IMR-90 (cell line): ENCODE measurements around the gene ZNF236. TPM values are rescaled to one million over a fixed set of nuclear protein-coding genes. Genes with fewer than 3 reads are reported as not detected.

Experiments used
- ATAC-seq: fragments of 200-7000 bp; cut with Tn5 transposase; 2 replicates; pipeline ENCODE4 v1.9.1; 2020; ENCODE audit warnings: low read depth, mild to moderate bottlenecking, moderate library complexity
- BruUV-seq: library from RNA; stranded (reverse); fragments of 400-500 nt; replicated peaks from 2 replicates; lab custom pipeline; 2021; lab: Mats Ljungman, UMichigan
- CTCF ChIA-PET: fragments of 300-600 bp; formaldehyde crosslinking; extraction: SDS; loops from one replicate; lab custom pipeline; 2021; ENCODE audit warnings: antibody characterized with exemption; lab: Yijun Ruan, JAX
- POLR2A ChIA-PET: fragments of 300-600 bp; sonication (Branson Sonifier 250); formaldehyde crosslinking; loops from one replicate; lab custom pipeline; 2022; ENCODE audit warnings: antibody characterized with exemption; ENCODE audit not compliant: unreplicated experiment; lab: Charles Lee
- DNase-seq: peaks from one replicate; pipeline ENCODE4 v3.0.0; 2013
- H2AFZ ChIP-seq: replicated peaks from 2 replicates; pipeline ENCODE3; 2013; ENCODE audit warnings: low read length, mild to moderate bottlenecking; ENCODE audit not compliant: poor library complexity
- H2AK5ac ChIP-seq: 2 replicates; pipeline ENCODE4 v1.6.1; 2013; ENCODE audit warnings: low read depth, low read length, inconsistent platforms
- H2AK9ac ChIP-seq: replicated peaks from 2 replicates; pipeline ENCODE3; 2013; ENCODE audit warnings: mild to moderate bottlenecking, low read depth, low read length, moderate library complexity; ENCODE audit not compliant: poor library complexity
- H2BK120ac ChIP-seq: 2 replicates; pipeline ENCODE4 v1.6.1; 2013; ENCODE audit warnings: low read depth, low read length, inconsistent platforms
- H2BK15ac ChIP-seq: 3 replicates; pipeline ENCODE4 v1.6.1; 2013; ENCODE audit warnings: low read depth, low read length, inconsistent platforms
- H2BK20ac ChIP-seq: 2 replicates; pipeline ENCODE4 v1.6.1; 2013; ENCODE audit warnings: low read depth, mild to moderate bottlenecking, inconsistent platforms, low read length, moderate library complexity
- H2BK5ac ChIP-seq: 2 replicates; pipeline ENCODE4 v1.6.1; 2013; ENCODE audit warnings: mild to moderate bottlenecking, low read depth, low read length, inconsistent platforms; ENCODE audit not compliant: poor library complexity, severe bottlenecking
- H3K14ac ChIP-seq: replicated peaks from 2 replicates; pipeline ENCODE4 v1.6.1; 2013; ENCODE audit warnings: low read depth, low read length, inconsistent platforms
- H3K18ac ChIP-seq: 2 replicates; pipeline ENCODE4 v1.6.1; 2013; ENCODE audit warnings: low read depth, low read length, control low read depth
- H3K23ac ChIP-seq: 2 replicates; pipeline ENCODE4 v1.6.1; 2013; ENCODE audit warnings: low read depth, low read length, inconsistent platforms
- H3K27ac ChIP-seq: 2 replicates; pipeline ENCODE4 v1.5.1; 2013; ENCODE audit warnings: mild to moderate bottlenecking, control low read depth, low read length; ENCODE audit not compliant: insufficient read depth
- H3K27me3 ChIP-seq: 2 replicates; pipeline ENCODE4 v1.6.1; 2013; ENCODE audit warnings: low read length; ENCODE audit not compliant: control insufficient read depth, insufficient read depth
- H3K36me3 ChIP-seq: 2 replicates; pipeline ENCODE4 v1.6.1; 2013; ENCODE audit warnings: low read length, mixed read lengths; ENCODE audit not compliant: control insufficient read depth, insufficient read depth
- H3K4ac ChIP-seq: 2 replicates; pipeline ENCODE4 v1.6.1; 2013; ENCODE audit warnings: low read depth, low read length, inconsistent platforms
- H3K4me1 ChIP-seq: 2 replicates; pipeline ENCODE4 v1.6.1; 2013; ENCODE audit warnings: low read length, mixed read lengths; ENCODE audit not compliant: control insufficient read depth, insufficient read depth
- H3K4me2 ChIP-seq: 2 replicates; pipeline ENCODE4 v1.6.1; 2013; ENCODE audit warnings: low read depth, mild to moderate bottlenecking, control low read depth, low read length, moderate library complexity
- H3K4me3 ChIP-seq: 2 replicates; pipeline ENCODE4 v1.5.1; 2013; ENCODE audit warnings: low read depth, mild to moderate bottlenecking, control low read depth, low read length, moderate library complexity; ENCODE audit not compliant: insufficient read depth
- H3K56ac ChIP-seq: 2 replicates; pipeline ENCODE4 v1.6.1; 2013; ENCODE audit warnings: low read length, inconsistent platforms; ENCODE audit not compliant: insufficient read depth; ENCODE audit errors: extremely low read depth
- H3K79me1 ChIP-seq, 2 experiments: 2 replicates each; pipeline ENCODE4 v1.6.1; 2013; ENCODE audit warnings: low read length in 2 of 2, inconsistent platforms in 1 of 2, low read depth in 1 of 2
- H3K9ac ChIP-seq: 2 replicates; pipeline ENCODE4 v1.6.1; 2013; ENCODE audit warnings: low read depth, low read length, control low read depth
- H3K9me1 ChIP-seq: 2 replicates; pipeline ENCODE4 v1.6.1; 2013; ENCODE audit warnings: low read length, inconsistent platforms; ENCODE audit not compliant: insufficient read depth
- H3K9me3 ChIP-seq: 2 replicates; pipeline ENCODE4 v1.6.1; 2013; ENCODE audit warnings: low read length; ENCODE audit not compliant: control insufficient read depth, insufficient read depth
- H4K20me1 ChIP-seq: 2 replicates; pipeline ENCODE4 v1.6.1; 2013; ENCODE audit warnings: low read length, inconsistent platforms; ENCODE audit not compliant: insufficient read depth
- H4K5ac ChIP-seq: 2 replicates; pipeline ENCODE4 v1.6.1; 2013; ENCODE audit warnings: mild to moderate bottlenecking, low read depth, low read length, control low read depth
- H4K8ac ChIP-seq, 2 experiments: 2 replicates each; pipeline ENCODE4 v1.6.1; 2013; ENCODE audit warnings: low read depth in 2 of 2, low read length in 2 of 2, control low read depth in 1 of 2, inconsistent platforms in 1 of 2
- H4K91ac ChIP-seq: 2 replicates; pipeline ENCODE4 v1.6.1; 2013; ENCODE audit warnings: low read depth, low read length, inconsistent platforms; ENCODE audit not compliant: insufficient read depth
- BHLHE40 ChIP-seq: fragments of 150-350 bp; IDR thresholded peaks from 2 replicates; pipeline ENCODE4 v1.6.1; 2016; ENCODE audit warnings: mild to moderate bottlenecking, low read depth, low read length
- CEBPB ChIP-seq: IDR thresholded peaks from 2 replicates; pipeline ENCODE4 v1.6.1; 2012; ENCODE audit warnings: low read depth, low read length, improper control_type of control experiment
- CHD1 ChIP-seq: IDR thresholded peaks from 2 replicates; pipeline ENCODE4 v1.6.1; 2012; ENCODE audit warnings: low read depth, low read length, improper control_type of control experiment
- FOS ChIP-seq: fragments of 150-350 bp; IDR thresholded peaks from 2 replicates; pipeline ENCODE4 v1.6.1; 2016; ENCODE audit warnings: low read depth, low read length
- MAFK ChIP-seq: IDR thresholded peaks from 2 replicates; pipeline ENCODE4 v1.6.1; 2012; ENCODE audit warnings: low read depth, low read length, improper control_type of control experiment
- MAZ ChIP-seq: IDR thresholded peaks from 2 replicates; pipeline ENCODE4 v1.6.1; 2012; ENCODE audit warnings: low read depth, mild to moderate bottlenecking, low read length, improper control_type of control experiment, moderate library complexity, borderline replicate concordance
- MXI1 ChIP-seq: IDR thresholded peaks from 2 replicates; pipeline ENCODE4 v1.6.1; 2012; ENCODE audit warnings: low read depth, mild to moderate bottlenecking, low read length, moderate library complexity, borderline replicate concordance
- NFE2L2 ChIP-seq: fragments of 150-350 bp; IDR thresholded peaks from 2 replicates; pipeline ENCODE4 v1.6.1; 2016; ENCODE audit warnings: low read depth, mild to moderate bottlenecking, low read length
- POLR2A ChIP-seq: IDR thresholded peaks from 2 replicates; pipeline ENCODE4 v1.6.1; 2012; ENCODE audit warnings: mild to moderate bottlenecking, low read depth, low read length
- RAD21 ChIP-seq: IDR thresholded peaks from 2 replicates; pipeline ENCODE4 v1.6.1; 2012; ENCODE audit warnings: low read length, improper control_type of control experiment
- RCOR1 ChIP-seq: IDR thresholded peaks from 2 replicates; pipeline ENCODE4 v1.6.1; 2012; ENCODE audit warnings: mild to moderate bottlenecking, low read length, improper control_type of control experiment; ENCODE audit not compliant: insufficient replicate concordance
- RFX5 ChIP-seq: IDR thresholded peaks from 2 replicates; pipeline ENCODE4 v1.8.0; 2012; ENCODE audit warnings: low read depth, mild to moderate bottlenecking, low read length, moderate library complexity
- SMC3 ChIP-seq: fragments of 150-350 bp; IDR thresholded peaks from 2 replicates; pipeline ENCODE4 v1.6.1; 2016; ENCODE audit warnings: low read depth, mild to moderate bottlenecking, antibody characterized with exemption, low read length, moderate library complexity
- WGBS, 2 experiments: methylation state at CpG; one replicate each; pipeline versions ENCODE4 v1.1.5 to v1.1.7; 2013; ENCODE audit warnings: missing lambda C conversion rate in 2 of 2; ENCODE audit not compliant: insufficient read length in 1 of 2; ENCODE audit errors: extremely low coverage in 2 of 2; 5-methylcytosine and 5-hydroxymethylcytosine counted together
- dilution Hi-C: fragments of 300-500 bp; cut with HindIII; formaldehyde crosslinking; loops from one replicate; pipeline ENCODE4 v1.14.3; 2018; ENCODE audit warnings: low sequenced_read_pairs; ENCODE audit not compliant: unreplicated experiment
- in situ Hi-C: fragments of 300-500 bp; cut with MboI; formaldehyde crosslinking; loops from 3 replicates; pipeline ENCODE4 v1.14.3; 2019; ENCODE audit warnings: low sequenced_read_pairs, inconsistent platforms, mixed read lengths
- intact Hi-C: fragments of 100-400 bp; cut with micrococcal nuclease; formaldehyde crosslinking; loops from 2 replicates; pipeline ENCODE4 v1.10.0; 2022
- polyA plus RNA-seq, 3 experiments: library from polyadenylated mRNA; depleted of rRNA; stranded (reverse); fragments of >200 nt; gene quantifications; 2 replicates each; pipeline ENCODE4 v1.2.3, GENCODE V29; 2012; ENCODE audit warnings: low replicate concordance in 1 of 3
- total RNA-seq: library from RNA; depleted of rRNA; stranded (reverse); fragments of >200 nt; gene quantifications from 2 replicates; pipeline ENCODE4 v1.2.3, GENCODE V29; 2012
- TF ChIP-seq, protein P1 (sequence below): fragments of 150-350 bp; IDR thresholded peaks from 2 replicates; pipeline ENCODE4 v1.6.1; 2016; ENCODE audit warnings: low read depth, mild to moderate bottlenecking, low read length, moderate library complexity, borderline replicate concordance
- TF ChIP-seq, protein P2 (sequence below): fragments of 150-350 bp; IDR thresholded peaks from 2 replicates; pipeline ENCODE4 v1.6.1; 2017; ENCODE audit warnings: mild to moderate bottlenecking, antibody characterized with exemption, low read length, low read depth
- TF ChIP-seq, protein P3 (sequence below): conservative IDR thresholded peaks from 2 replicates; pipeline ENCODE4 v1.5.1; 2012; ENCODE audit warnings: mild to moderate bottlenecking, low read depth, low read length, improper control_type of control experiment

ZNF236 gene
- total and polyA plus RNA-seq, 2 of the 4 experiments (the other 2 are of a cell fraction): 3.6 to 9.7 TPM

DNA sequence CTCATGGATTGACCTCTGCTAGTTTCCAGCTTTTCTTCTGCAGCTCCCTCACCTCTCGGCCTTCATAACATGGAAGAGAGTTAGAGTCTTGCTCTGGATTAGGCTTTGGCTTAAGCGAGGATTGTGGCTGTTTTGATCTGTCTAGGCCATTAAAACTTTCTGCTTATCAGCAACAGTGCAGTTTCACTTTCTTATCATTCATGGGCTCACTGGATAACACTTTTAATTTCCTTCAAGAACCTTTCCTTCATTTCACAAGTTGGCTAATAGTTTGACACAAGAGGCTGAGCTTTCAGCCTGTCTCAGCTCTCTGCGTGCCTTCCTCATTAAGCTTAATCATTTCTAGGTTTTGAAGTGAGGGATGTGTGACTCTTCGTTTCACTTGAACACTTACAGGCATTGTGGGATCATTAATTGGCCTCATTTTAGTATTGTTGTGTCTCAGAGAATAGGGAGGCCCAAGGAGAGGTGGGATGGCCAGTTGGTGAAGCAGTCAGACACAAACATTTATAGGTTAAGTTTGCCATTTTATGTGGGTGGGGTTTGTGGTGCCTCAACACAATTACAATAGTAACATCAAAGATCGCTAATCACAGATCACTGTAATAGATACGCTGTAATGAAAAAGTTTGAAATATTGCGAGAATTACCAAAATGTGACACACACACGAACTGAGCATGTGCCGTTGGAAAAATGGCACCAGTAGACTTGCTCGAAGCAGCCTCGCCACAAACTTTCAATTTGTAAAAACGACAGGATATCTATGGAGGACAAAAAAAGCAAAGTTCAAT is 129.3 kb downstream of the ZNF236 start:
- no peak overlapping the region for H3K4me2 ChIP-seq
- H2BK5ac ChIP-seq: no peak overlapping the region
- DNase-seq (no peak), ATAC-seq (no peak)
- H2BK15ac ChIP-seq: no peak overlapping the region
- no peak overlapping the region for H2BK20ac ChIP-seq
- H3K9me1 ChIP-seq: peaks cover 8% of the 10 kb centered on the region
- no TSS peak for BruUV-seq
- H4K5ac ChIP-seq: no peak overlapping the region
- no peaks in the 10 kb centered on the region for H4K20me1 ChIP-seq
- no peak overlapping the region for H2AK5ac ChIP-seq
- 100% methylated on average over 5 of the region's 12 CpGs; no CpG with 5 or more reads in 1 of the 2 experiments for WGBS, 2 experiments
- H3K9ac ChIP-seq: no peak overlapping the region
- POLR2A ChIA-PET: no interaction called here
- H3K9me3 ChIP-seq: no peaks in the 10 kb centered on the region
- dilution Hi-C loops: no loop called here
- H4K91ac ChIP-seq: no peak overlapping the region
- in situ Hi-C loops: no loop called here
- no peak overlapping the region for H3K18ac ChIP-seq
- no peak overlapping the region for H3K27ac ChIP-seq
- H2AFZ ChIP-seq: no peak overlapping the region
- no peaks in the 10 kb centered on the region for H3K79me1 ChIP-seq
- peaks cover 29% of the 10 kb centered on the region for H3K36me3 ChIP-seq
- CTCF ChIA-PET: no interaction called here
- no peak overlapping the region for H2AK9ac ChIP-seq
- intact Hi-C loops: no loop called here
- no peaks in the 10 kb centered on the region for H3K27me3 ChIP-seq
- H4K8ac ChIP-seq: no peak overlapping the region
- no peak overlapping the region for H3K4me3 ChIP-seq
- TF ChIP-seq CHD1: no peak
- no peak for TF ChIP-seq BHLHE40
- TF ChIP-seq MAFK: no peak
- TF ChIP-seq CEBPB: no peak
- TF ChIP-seq MAZ: no peak
- TF ChIP-seq NFE2L2: no peak
- TF ChIP-seq, protein P1, sequence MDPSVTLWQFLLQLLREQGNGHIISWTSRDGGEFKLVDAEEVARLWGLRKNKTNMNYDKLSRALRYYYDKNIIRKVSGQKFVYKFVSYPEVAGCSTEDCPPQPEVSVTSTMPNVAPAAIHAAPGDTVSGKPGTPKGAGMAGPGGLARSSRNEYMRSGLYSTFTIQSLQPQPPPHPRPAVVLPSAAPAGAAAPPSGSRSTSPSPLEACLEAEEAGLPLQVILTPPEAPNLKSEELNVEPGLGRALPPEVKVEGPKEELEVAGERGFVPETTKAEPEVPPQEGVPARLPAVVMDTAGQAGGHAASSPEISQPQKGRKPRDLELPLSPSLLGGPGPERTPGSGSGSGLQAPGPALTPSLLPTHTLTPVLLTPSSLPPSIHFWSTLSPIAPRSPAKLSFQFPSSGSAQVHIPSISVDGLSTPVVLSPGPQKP: no peak
- TF ChIP-seq RAD21: no peak
- TF ChIP-seq MXI1: no peak
- TF ChIP-seq RFX5: no peak
- no peak for TF ChIP-seq POLR2A
- TF ChIP-seq SMC3: no peak
- TF ChIP-seq, protein P2, sequence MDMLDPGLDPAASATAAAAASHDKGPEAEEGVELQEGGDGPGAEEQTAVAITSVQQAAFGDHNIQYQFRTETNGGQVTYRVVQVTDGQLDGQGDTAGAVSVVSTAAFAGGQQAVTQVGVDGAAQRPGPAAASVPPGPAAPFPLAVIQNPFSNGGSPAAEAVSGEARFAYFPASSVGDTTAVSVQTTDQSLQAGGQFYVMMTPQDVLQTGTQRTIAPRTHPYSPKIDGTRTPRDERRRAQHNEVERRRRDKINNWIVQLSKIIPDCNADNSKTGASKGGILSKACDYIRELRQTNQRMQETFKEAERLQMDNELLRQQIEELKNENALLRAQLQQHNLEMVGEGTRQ: no peak
- TF ChIP-seq FOS: no peak
- TF ChIP-seq, protein P3, sequence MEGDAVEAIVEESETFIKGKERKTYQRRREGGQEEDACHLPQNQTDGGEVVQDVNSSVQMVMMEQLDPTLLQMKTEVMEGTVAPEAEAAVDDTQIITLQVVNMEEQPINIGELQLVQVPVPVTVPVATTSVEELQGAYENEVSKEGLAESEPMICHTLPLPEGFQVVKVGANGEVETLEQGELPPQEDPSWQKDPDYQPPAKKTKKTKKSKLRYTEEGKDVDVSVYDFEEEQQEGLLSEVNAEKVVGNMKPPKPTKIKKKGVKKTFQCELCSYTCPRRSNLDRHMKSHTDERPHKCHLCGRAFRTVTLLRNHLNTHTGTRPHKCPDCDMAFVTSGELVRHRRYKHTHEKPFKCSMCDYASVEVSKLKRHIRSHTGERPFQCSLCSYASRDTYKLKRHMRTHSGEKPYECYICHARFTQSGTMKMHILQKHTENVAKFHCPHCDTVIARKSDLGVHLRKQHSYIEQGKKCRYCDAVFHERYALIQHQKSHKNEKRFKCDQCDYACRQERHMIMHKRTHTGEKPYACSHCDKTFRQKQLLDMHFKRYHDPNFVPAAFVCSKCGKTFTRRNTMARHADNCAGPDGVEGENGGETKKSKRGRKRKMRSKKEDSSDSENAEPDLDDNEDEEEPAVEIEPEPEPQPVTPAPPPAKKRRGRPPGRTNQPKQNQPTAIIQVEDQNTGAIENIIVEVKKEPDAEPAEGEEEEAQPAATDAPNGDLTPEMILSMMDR: no peak
- no peak for TF ChIP-seq RCOR1
- no peak overlapping the region for H3K56ac ChIP-seq
- H3K4me1 ChIP-seq: no peaks in the 10 kb centered on the region; the same call in 1 of the 2 replicates
- H3K23ac ChIP-seq: no peak overlapping the region
- no peak overlapping the region for H2BK120ac ChIP-seq
- H3K4ac ChIP-seq: no peak overlapping the region
- no peak overlapping the region for H3K14ac ChIP-seq
